ENCODE data around the gene PLA2G2C.

DNA sequence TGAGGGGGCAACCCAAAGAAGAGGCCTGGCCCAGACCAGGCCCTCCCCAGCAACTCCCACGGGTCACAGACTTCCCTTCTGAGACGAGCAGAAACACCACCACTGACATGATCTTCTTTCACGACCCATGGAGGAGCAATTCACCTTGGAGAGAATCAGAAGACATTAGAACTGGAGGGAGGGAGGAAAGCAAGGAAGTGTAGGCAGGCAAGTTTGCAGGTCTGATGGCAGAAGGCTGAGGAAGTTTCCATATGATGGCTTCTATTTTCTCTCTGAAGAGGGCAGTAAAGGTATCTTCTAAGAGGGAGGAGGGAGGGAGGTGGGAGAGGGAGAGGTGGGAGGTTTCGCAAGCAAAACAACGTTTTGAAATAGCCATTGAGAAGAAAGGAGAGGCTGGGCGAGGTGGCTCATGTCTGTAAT lies 1.8 kb downstream of the PLA2G2C start:
- no peak for TF ChIP-seq EZH2phosphoT487 (IDR thresholded peaks at IDR 0.05; ENCODE audit: unreplicated experiment)
- TF ChIP-seq, protein P1, sequence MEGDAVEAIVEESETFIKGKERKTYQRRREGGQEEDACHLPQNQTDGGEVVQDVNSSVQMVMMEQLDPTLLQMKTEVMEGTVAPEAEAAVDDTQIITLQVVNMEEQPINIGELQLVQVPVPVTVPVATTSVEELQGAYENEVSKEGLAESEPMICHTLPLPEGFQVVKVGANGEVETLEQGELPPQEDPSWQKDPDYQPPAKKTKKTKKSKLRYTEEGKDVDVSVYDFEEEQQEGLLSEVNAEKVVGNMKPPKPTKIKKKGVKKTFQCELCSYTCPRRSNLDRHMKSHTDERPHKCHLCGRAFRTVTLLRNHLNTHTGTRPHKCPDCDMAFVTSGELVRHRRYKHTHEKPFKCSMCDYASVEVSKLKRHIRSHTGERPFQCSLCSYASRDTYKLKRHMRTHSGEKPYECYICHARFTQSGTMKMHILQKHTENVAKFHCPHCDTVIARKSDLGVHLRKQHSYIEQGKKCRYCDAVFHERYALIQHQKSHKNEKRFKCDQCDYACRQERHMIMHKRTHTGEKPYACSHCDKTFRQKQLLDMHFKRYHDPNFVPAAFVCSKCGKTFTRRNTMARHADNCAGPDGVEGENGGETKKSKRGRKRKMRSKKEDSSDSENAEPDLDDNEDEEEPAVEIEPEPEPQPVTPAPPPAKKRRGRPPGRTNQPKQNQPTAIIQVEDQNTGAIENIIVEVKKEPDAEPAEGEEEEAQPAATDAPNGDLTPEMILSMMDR (conservative IDR thresholded peaks at IDR 0.05; ENCODE audit: low read depth in 2 of 2) = peak in 1 of 2 experiments; percentile 25; a peak in 3 of 4 replicates
